GM19468 (cell line): ENCODE measurements around the gene AK8.
"Not testable (repeated sequence)": the region's sequence is repeated elsewhere in the genome, so short reads cannot be mapped to it uniquely, and the experiment has no call there.

Experiments
- ATAC-seq: cut with Tn5 transposase; IDR thresholded peaks from one replicate; pipeline ENCODE4 v1.9.1; 2021; ENCODE audit warnings: mild to moderate bottlenecking, moderate library complexity, moderate number of reproducible peaks; ENCODE audit not compliant: unreplicated experiment; ENCODE audit errors: extremely low read depth

The AK8 gene

GRCh38 chr9:132728071-132728470, 150.0 kb downstream of the AK8 start:
- no peak for ATAC-seq

- ATAC-seq, result no peak
These were observed 151.4 kb downstream of the AK8 start for GRCh38 chr9:132726576-132727130.

- ATAC-seq, result no peak
These were observed 152.8 kb downstream of the AK8 start for GRCh38 chr9:132725306-132725705.

- no peak for ATAC-seq
These were observed 154.3 kb downstream of the AK8 start for GRCh38 chr9:132723809-132724208.

GRCh38 chr9:132722564-132723065, 155.5 kb downstream of the AK8 start:
- ATAC-seq, result no peak

- ATAC-seq, result no peak
These were observed 156.4 kb downstream of the AK8 start for GRCh38 chr9:132721661-132722060.

GRCh38 chr9:132718381-132718928, 159.6 kb downstream of the AK8 start:
- not testable (repeated sequence) for ATAC-seq

GRCh38 chr9:132717326-132717945, 160.6 kb downstream of the AK8 start:
- ATAC-seq, result no peak

GRCh38 chr9:132716007-132716406, 162.1 kb downstream of the AK8 start:
- ATAC-seq, result no peak

GRCh38 chr9:132712753-132713152, 165.3 kb downstream of the AK8 start:
- ATAC-seq, result no peak

GRCh38 chr9:132711846-132712245, 166.2 kb downstream of the AK8 start:
- ATAC-seq, result no peak

GRCh38 chr9:132711152-132711551, 166.9 kb downstream of the AK8 start:
- ATAC-seq, result not testable (repeated sequence)

- no peak for ATAC-seq
These were observed 167.8 kb downstream of the AK8 start for GRCh38 chr9:132710333-132710732.

GRCh38 chr9:132708769-132709430, 169.2 kb downstream of the AK8 start:
- ATAC-seq, result no peak

GRCh38 chr9:132708239-132708638, 169.8 kb downstream of the AK8 start:
- ATAC-seq, result no peak

GRCh38 chr9:132703336-132703735, 174.7 kb downstream of the AK8 start:
- no peak for ATAC-seq

- no peak for ATAC-seq
These were observed 175.8 kb downstream of the AK8 start for GRCh38 chr9:132702254-132702653.

- ATAC-seq, result no peak
These were observed 178.1 kb downstream of the AK8 start for GRCh38 chr9:132699956-132700355.

GRCh38 chr9:132698989-132699388, 179.1 kb downstream of the AK8 start:
- no peak for ATAC-seq

- no peak for ATAC-seq
These were observed 180.9 kb downstream of the AK8 start for GRCh38 chr9:132697230-132697629.

- no peak for ATAC-seq
These were observed 183.9 kb downstream of the AK8 start for GRCh38 chr9:132694144-132694543.
